Activated T-cell treated with anti-CD3 and anti-CD28 coated beads, Interleukin-2, amount 50 U/mL, for 4 hours (primary cell): ENCODE measurements around the gene C3orf70. TPM values are rescaled to one million over a fixed set of nuclear protein-coding genes. Genes with fewer than 3 reads are reported as not detected.
"Not testable (repeated sequence)": the region's sequence is repeated elsewhere in the genome, so short reads cannot be mapped to it uniquely, and the experiment has no call there.

Experiments used
- ATAC-seq, 2 donors: fragments of 200-7000 bp; cut with Tn5 transposase; one replicate each; pipeline ENCODE4 v1.10.0; 2021
- DNase-seq: peaks from one replicate; pipeline ENCODE4 v3.0.0-alpha.2; 2020
- H3K27me3 Mint-ChIP-seq: one replicate; pipeline ENCODE4 v1.8.0; 2021; ENCODE audit warnings: low read depth, mixed read lengths
- H3K36me3 Mint-ChIP-seq: one replicate; pipeline ENCODE4 v1.8.0; 2022; ENCODE audit warnings: mixed read lengths; ENCODE audit not compliant: insufficient read depth
- H3K4me1 Mint-ChIP-seq: one replicate; pipeline ENCODE4 v1.8.0; 2021; ENCODE audit warnings: low read depth, mixed read lengths
- H3K4me3 Mint-ChIP-seq: one replicate; pipeline ENCODE4 v1.8.0; 2021; ENCODE audit warnings: mild to moderate bottlenecking, moderate library complexity, mixed read lengths
- H3K9me3 Mint-ChIP-seq: one replicate; pipeline ENCODE4 v1.8.0; 2021; ENCODE audit warnings: mixed read lengths
- total RNA-seq, 3 donors: library from RNA; stranded (reverse); gene quantifications; one replicate each; pipeline ENCODE4 v1.2.1, GENCODE V29; 2021

Gene C3orf70
- total RNA-seq, 3 donors from 2014 or later = 0.05 TPM; not detected in 2

DNA sequence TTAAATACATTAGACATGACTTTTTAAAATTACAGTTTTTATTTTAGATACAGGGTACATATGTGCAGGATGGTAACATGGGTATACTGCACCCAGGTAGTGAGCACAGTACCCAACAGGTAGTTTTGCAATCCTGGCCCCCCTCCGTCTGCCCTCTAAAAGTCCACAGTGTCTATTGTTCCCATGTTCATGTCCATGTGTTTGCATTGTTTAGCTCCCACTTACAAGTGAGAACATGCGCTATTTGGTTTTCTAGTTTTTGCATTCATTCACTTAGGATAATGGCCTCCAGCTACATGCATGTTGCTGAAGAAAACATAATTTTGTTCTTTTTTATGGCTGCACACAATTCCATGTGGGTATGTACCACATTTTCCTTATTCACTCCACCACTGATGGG, 23.8 kb downstream of the C3orf70 start:
- peaks cover 15% of the 10 kb centered on the region for H3K27me3 Mint-ChIP-seq
- no peak overlapping the region for H3K4me3 Mint-ChIP-seq
- ATAC-seq (no peak), DNase-seq (no peak)
- no peaks in the 10 kb centered on the region for H3K36me3 Mint-ChIP-seq
- H3K4me1 Mint-ChIP-seq = no peaks in the 10 kb centered on the region
- H3K9me3 Mint-ChIP-seq = no peaks in the 10 kb centered on the region

DNA sequence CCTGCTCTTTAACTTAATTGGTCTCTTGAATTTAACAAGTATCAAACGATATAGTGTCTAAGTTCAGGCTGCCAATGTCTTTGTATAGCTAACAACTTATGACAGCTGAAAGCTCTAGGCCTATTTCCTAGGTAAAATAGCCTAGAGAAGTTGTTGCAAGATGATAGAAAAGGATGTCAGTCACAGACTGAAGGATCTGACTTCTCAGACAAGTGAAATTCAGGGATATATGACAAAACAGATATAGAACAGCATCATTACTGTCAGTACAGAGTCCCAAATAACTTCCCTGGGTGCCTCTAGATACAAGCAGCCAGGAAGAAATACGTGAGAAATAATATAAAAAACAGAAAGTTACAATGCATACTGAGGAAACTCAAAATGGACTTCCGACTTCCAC, 26.7 kb downstream of the C3orf70 start:
- H3K36me3 Mint-ChIP-seq = no peaks in the 10 kb centered on the region
- H3K9me3 Mint-ChIP-seq = no peaks in the 10 kb centered on the region
- ATAC-seq (no peak), DNase-seq (no peak)
- no peaks in the 10 kb centered on the region for H3K4me1 Mint-ChIP-seq
- peaks cover 12% of the 10 kb centered on the region for H3K27me3 Mint-ChIP-seq
- H3K4me3 Mint-ChIP-seq = no peak overlapping the region

DNA sequence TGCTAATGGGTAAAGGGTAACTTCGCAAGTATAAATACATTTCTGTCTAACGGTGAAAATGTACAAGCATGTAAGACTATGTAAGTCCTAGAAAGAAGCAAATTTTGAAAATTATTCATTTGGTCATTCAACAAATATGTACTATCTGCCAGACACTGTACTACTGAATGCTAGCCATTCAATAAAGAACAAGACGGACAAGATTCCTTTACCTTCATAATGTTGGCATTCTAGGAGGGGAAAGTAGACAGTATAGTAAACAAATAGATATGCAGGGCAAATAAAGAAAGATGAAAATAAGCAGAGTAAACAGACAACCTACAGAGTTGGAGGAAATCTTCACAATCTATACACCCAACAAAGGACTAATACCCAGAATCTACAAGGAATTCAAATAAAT, 32.7 kb downstream of the C3orf70 start:
- Mint-ChIP-seq H3K9me3 (peaks cover 3% of the 10 kb centered on the region), H3K36me3 (no peaks in the 10 kb centered on the region)
- ATAC-seq = no peak

DNA sequence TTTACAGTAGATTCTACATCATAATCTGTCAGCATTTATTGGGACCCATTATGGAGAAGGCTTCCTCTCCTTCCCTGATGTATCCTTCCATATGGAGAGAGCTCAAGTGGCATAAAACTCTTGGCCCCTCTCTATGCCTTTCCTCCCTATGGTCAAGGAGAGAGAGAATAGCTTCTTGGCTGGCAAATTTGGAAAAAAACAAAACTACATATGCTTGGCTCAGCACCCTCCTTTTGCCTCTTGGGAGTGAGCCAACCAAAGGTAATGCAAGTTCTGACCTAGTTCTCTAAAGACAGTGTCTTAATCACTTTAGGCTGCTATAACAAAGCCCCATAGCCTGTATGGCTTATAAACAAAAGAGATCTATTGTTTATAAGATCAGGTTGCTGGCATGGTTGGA, 37.5 kb downstream of the C3orf70 start:
- no peak overlapping the region for H3K4me3 Mint-ChIP-seq
- no peaks in the 10 kb centered on the region for H3K4me1 Mint-ChIP-seq
- peaks cover 17% of the 10 kb centered on the region for H3K27me3 Mint-ChIP-seq
- H3K9me3 Mint-ChIP-seq = peaks cover 3% of the 10 kb centered on the region
- no peaks in the 10 kb centered on the region for H3K36me3 Mint-ChIP-seq
- DNase-seq (no peak), ATAC-seq (no peak)

More for the DNA sequence above, 32.7 kb downstream of the C3orf70 start:
- Mint-ChIP-seq H3K4me3 (no peak overlapping the region), H3K4me1 (no peaks in the 10 kb centered on the region), H3K27me3 (peaks cover 20% of the 10 kb centered on the region)
- no peak for DNase-seq

DNA sequence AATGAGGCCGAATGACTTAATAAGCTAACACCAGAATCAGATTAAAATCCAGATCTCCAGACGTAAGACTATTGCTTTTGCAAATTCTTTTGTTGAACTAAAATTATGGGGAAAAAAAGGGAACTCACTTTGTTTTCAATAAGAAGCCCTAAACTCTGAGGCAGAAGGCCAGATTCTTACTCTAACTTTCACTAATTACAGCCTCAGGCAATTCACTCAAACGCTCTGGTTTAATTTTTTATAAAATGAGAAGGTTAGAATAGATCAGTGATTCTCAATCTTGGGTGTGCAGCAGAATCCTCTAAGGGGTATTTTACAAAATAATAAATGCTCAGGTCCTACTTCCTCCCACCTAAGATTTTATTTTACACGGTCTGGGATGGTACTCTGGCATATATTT, 38.1 kb downstream of the C3orf70 start:
- no peaks in the 10 kb centered on the region for H3K9me3 Mint-ChIP-seq
- H3K4me1 Mint-ChIP-seq = no peaks in the 10 kb centered on the region
- DNase-seq (no peak), ATAC-seq (no peak)
- H3K36me3 Mint-ChIP-seq = no peaks in the 10 kb centered on the region
- peaks cover 16% of the 10 kb centered on the region for H3K27me3 Mint-ChIP-seq
- no peak overlapping the region for H3K4me3 Mint-ChIP-seq

DNA sequence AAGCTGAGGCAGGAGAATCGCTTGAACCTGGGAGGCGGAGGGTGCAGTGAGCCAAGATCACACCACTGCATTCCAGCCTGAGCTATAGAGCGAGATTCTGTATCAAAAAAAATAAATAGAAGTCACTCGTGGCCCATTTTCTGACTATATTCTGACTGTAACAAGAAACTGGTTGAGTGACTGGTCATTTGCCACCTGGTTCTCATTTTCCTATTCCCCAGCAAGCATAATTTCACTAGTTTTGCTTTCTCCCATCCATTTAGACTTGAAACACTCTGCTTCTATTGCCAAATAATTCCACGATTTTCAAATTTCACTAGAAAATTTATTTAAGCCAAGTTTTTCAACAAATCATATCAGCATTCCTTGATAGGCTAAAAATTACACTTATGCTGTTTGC, 40.7 kb downstream of the C3orf70 start:
- H3K4me3 Mint-ChIP-seq = no peak overlapping the region
- no peak for DNase-seq
- ATAC-seq = no peak
- no peaks in the 10 kb centered on the region for H3K9me3 Mint-ChIP-seq
- peaks cover 8% of the 10 kb centered on the region for H3K27me3 Mint-ChIP-seq
- H3K4me1 Mint-ChIP-seq = no peaks in the 10 kb centered on the region
- H3K36me3 Mint-ChIP-seq = no peaks in the 10 kb centered on the region

- not testable (repeated sequence) for H3K27me3 Mint-ChIP-seq, H3K4me3 Mint-ChIP-seq, ATAC-seq, H3K4me1 Mint-ChIP-seq, DNase-seq, H3K36me3 Mint-ChIP-seq
- H3K9me3 Mint-ChIP-seq = peaks cover 15% of the 10 kb centered on the region
These were observed 43.8 kb downstream of the C3orf70 start for GRCh38 chr3:185109012-185109411.

GRCh38 chr3:185106256-185106890, 46.5 kb downstream of the C3orf70 start:
- not testable (repeated sequence) for H3K4me1 Mint-ChIP-seq, ATAC-seq, H3K27me3 Mint-ChIP-seq, DNase-seq, H3K4me3 Mint-ChIP-seq, H3K36me3 Mint-ChIP-seq
- peaks cover 27% of the 10 kb centered on the region for H3K9me3 Mint-ChIP-seq

- DNase-seq (no peak), ATAC-seq (no peak)
- H3K4me1 Mint-ChIP-seq = no peaks in the 10 kb centered on the region
- H3K9me3 Mint-ChIP-seq = peaks cover 27% of the 10 kb centered on the region
- H3K36me3 Mint-ChIP-seq = no peaks in the 10 kb centered on the region
- peaks cover 22% of the 10 kb centered on the region for H3K27me3 Mint-ChIP-seq
- no peak overlapping the region for H3K4me3 Mint-ChIP-seq
These were observed 49.3 kb downstream of the C3orf70 start for GRCh38 chr3:185103359-185104127.

DNA sequence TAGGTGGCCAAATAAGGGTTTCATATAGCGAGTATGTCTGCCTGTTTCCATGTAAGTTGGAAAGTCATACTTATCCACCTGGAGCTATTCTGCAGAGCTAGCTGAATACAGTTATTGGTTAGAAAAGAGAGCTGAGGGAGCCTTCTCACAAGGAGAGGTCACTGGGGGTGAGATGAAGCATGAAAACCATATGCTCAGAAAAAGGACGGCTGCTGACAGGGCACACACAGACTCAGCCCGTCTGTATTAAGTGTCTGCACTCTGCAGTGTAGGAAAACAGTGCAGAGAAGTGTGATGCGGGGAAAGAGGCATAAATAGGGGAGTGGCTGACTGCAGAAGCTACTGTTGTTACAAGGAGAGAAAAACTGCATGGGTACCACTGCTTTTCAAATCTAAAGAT, 58.2 kb downstream of the C3orf70 start:
- Mint-ChIP-seq H3K36me3 (no peaks in the 10 kb centered on the region), H3K4me1 (no peaks in the 10 kb centered on the region), H3K27me3 (peaks cover 23% of the 10 kb centered on the region), H3K9me3 (no peaks in the 10 kb centered on the region), H3K4me3 (no peak overlapping the region)
- ATAC-seq (no peak), DNase-seq (no peak)

DNA sequence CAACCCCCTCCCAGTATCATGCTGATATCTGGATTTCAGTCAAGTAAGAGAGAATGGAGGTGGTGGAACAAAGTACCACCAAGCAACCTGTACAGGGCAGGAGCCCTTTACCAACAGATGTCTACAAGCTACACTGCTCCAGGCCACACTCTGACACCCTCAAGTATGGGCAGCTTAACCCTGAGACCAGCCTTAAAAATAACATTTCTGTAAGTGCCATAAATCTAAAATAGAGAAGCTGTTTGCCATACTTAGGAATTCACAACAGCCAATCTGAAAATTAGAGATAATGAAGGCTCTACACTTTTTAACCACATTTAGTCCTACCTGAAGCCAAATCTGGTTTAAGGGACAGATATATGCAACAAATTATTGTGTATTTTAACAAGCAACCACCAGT, 59.7 kb downstream of the C3orf70 start:
- ATAC-seq (no peak), DNase-seq (no peak)
- peaks cover 13% of the 10 kb centered on the region for H3K27me3 Mint-ChIP-seq
- no peaks in the 10 kb centered on the region for H3K4me1 Mint-ChIP-seq
- no peaks in the 10 kb centered on the region for H3K36me3 Mint-ChIP-seq
- H3K9me3 Mint-ChIP-seq = no peaks in the 10 kb centered on the region
- no peak overlapping the region for H3K4me3 Mint-ChIP-seq

DNA sequence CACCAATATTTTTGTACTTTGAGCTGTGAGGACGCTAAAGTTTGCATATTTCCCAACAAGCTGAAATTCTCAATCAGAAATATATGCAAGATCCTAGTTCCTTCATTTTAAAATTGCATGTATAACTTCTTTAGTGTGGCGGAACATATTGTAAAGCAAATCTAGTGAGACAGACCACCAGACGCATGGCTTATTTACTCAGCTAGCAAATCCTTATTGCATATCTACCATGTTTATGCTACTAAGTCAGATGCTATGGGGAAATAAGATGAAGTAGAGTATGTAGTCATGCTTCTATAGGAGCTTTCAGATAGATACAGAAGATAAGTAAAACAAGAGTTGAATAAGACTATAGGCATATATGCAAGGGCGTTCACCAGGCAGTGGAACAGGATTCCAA, 62.0 kb downstream of the C3orf70 start:
- Mint-ChIP-seq H3K9me3 (no peaks in the 10 kb centered on the region), H3K4me1 (no peaks in the 10 kb centered on the region), H3K4me3 (no peak overlapping the region), H3K27me3 (peaks cover 4% of the 10 kb centered on the region), H3K36me3 (no peaks in the 10 kb centered on the region)
- DNase-seq (no peak), ATAC-seq (no peak)

DNA sequence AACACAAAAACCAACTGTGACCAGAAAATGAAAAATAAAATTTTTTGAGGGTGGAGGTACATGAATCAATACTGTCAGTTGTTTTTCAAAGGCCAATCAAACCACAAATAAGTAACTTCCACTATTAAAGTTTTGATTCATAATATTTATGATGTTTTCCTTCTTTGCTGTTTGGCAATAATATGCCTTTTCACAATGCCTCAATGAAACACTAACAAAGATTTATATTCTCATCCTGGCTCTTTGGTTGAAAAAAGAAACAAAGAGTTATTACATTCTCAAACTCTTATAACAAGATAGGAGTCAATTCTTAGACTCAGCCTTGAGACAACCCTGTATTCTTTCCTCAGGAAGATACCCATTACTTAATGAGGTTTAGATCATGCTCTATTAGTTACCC, 63.1 kb downstream of the C3orf70 start:
- H3K36me3 Mint-ChIP-seq = no peaks in the 10 kb centered on the region
- no peaks in the 10 kb centered on the region for H3K4me1 Mint-ChIP-seq
- no peak for DNase-seq
- no peak overlapping the region for H3K4me3 Mint-ChIP-seq
- no peaks in the 10 kb centered on the region for H3K9me3 Mint-ChIP-seq
- H3K27me3 Mint-ChIP-seq = peaks cover 4% of the 10 kb centered on the region
- no peak for ATAC-seq

GRCh38 chr3:185089343-185089742, 63.5 kb downstream of the C3orf70 start:
- Mint-ChIP-seq H3K4me3 (no peak overlapping the region), H3K4me1 (no peaks in the 10 kb centered on the region), H3K36me3 (no peaks in the 10 kb centered on the region), H3K9me3 (no peaks in the 10 kb centered on the region), H3K27me3 (peaks cover 4% of the 10 kb centered on the region)
- ATAC-seq (no peak), DNase-seq (no peak)

DNA sequence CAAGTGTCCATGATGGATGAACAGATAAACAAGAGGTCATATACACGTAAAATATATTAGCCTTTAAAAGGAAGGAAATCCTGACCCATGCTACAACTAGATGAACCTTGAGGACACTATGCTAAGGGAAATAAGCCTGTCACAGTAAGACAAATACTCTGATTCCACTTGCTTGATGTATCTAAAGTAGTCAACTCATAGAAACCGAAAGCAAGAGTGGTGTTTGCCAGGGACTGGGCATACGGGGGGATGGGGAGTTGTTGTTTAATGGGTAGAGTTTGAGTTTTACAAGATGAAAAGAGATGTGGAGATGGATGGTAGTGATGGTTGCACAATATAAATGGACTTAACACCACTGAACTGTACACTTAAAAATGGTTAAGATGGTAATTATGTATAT, 65.4 kb downstream of the C3orf70 start:
- Mint-ChIP-seq H3K36me3 (no peaks in the 10 kb centered on the region), H3K4me1 (no peaks in the 10 kb centered on the region), H3K4me3 (no peak overlapping the region), H3K27me3 (peaks cover 4% of the 10 kb centered on the region), H3K9me3 (no peaks in the 10 kb centered on the region)
- DNase-seq (no peak), ATAC-seq (no peak)
